ENCODE measurements around the gene TMEM163.

- TF ChIP-seq MYBL2 (CRISPR knock-in tag; IDR thresholded peaks at IDR 0.05) (no peak), CTCF (IDR thresholded peaks at IDR 0.05) (no peak), ATF1 (CRISPR knock-in tag; IDR thresholded peaks at IDR 0.05) (no peak), USF1 (CRISPR knock-in tag; IDR thresholded peaks at IDR 0.05) (no peak), ZNF138 (CRISPR knock-in tag; conservative IDR thresholded peaks at IDR 0.05) (no peak), SOX15 (CRISPR knock-in tag; IDR thresholded peaks at IDR 0.05) (no peak), FOXJ3 (CRISPR knock-in tag; IDR thresholded peaks at IDR 0.05; ENCODE audit: borderline replicate concordance) (no peak), ZBTB43 (CRISPR knock-in tag; IDR thresholded peaks at IDR 0.05) (no peak), E2F5 (CRISPR knock-in tag; IDR thresholded peaks at IDR 0.05) (no peak), SP1 (CRISPR knock-in tag; conservative IDR thresholded peaks at IDR 0.05) (no peak), ZSCAN18 (CRISPR knock-in tag; IDR thresholded peaks at IDR 0.05) (no peak), MAX (CRISPR knock-in tag; IDR thresholded peaks at IDR 0.05) (no peak)
Observed at GRCh38 chr2:134737671-134738070, 18.9 kb upstream of the TMEM163 start.

Measured in WTC11 (cell line).